Tibial artery (tissue), 4 donors: ENCODE results near the gene MICB.

ENCODE experiments used
- DNase-seq, 2 donors: peaks; one replicate each; pipeline ENCODE4 v3.0.0-alpha.2; 2019
- H3K27ac ChIP-seq, 2 donors: fragments of 200-600 bp; sonication (generic) in 1 of 2; 1 replicate in 1 of 2; 2 replicates in 1 of 2; pipeline ENCODE4 v1.5.1; 2018 to 2019; ENCODE audit warnings: mild to moderate bottlenecking in 1 of 2
- H3K27me3 ChIP-seq, 2 donors: fragments of 200-600 bp; sonication (generic) in 1 of 2; one replicate each; pipeline versions ENCODE4 v1.5.1 to v1.6.0; 2016 to 2019
- H3K36me3 ChIP-seq, 3 donors: fragments of 200-600 bp; sonication (generic) in 2 of 3; one replicate each; pipeline ENCODE4 v1.5.1; 2016 to 2019; ENCODE audit warnings: mild to moderate bottlenecking in 2 of 3
- H3K4me1 ChIP-seq, 4 donors: fragments of 200-600 bp; sonication (generic) in 2 of 4; 1 replicate in 3 of 4; 2 replicates in 1 of 4; pipeline ENCODE4 v1.5.1; 2016 to 2019
- H3K4me3 ChIP-seq, 2 donors: fragments of 200-600 bp; sonication (generic) in 1 of 2; 1 replicate in 1 of 2; 2 replicates in 1 of 2; pipeline ENCODE4 v1.5.1; 2018 to 2019; ENCODE audit warnings: mild to moderate bottlenecking in 2 of 2
- H3K9me3 ChIP-seq, 3 donors: fragments of 200-600 bp; sonication (generic) in 1 of 3; one replicate each; pipeline ENCODE4 v1.5.1; 2016 to 2019
- CTCF ChIP-seq, 2 experiments: fragments of 200-600 bp in 1 of 2; fragments of 450-650 bp in 1 of 2; IDR thresholded peaks; one replicate each; pipeline ENCODE4 v1.5.1; 2017 to 2019; ENCODE audit warnings: antibody characterized with exemption in 2 of 2, mild to moderate bottlenecking in 1 of 2, moderate library complexity in 1 of 2
- intact Hi-C: fragments of 100-400 bp; cut with DNase I; formaldehyde crosslinking; loops from one replicate; pipeline ENCODE4 v1.15.0; 2023; ENCODE audit warnings: low total_unique reads

Gene MICB

DNA sequence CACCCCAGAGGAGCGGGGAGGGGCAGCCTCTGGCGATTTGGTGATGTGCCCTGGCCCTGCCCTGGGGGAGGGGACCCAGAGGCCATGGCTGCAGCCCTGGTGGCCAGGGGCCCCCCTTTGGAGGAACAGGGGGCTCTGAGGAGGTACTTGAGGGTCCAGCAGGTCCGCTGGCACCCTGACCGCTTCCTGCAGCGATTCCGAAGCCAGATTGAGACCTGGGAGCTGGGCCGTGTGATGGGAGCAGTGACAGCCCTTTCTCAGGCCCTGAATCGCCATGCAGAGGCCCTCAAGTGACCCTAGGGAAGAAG, 60.3 kb downstream of the MICB start:
- no peak overlapping the region for H3K27ac ChIP-seq
- peaks cover 17 to 58% (median 27%) of the 10 kb centered on the region in 3 donors for H3K36me3 ChIP-seq
- intact Hi-C loops: no loop called here

DNA sequence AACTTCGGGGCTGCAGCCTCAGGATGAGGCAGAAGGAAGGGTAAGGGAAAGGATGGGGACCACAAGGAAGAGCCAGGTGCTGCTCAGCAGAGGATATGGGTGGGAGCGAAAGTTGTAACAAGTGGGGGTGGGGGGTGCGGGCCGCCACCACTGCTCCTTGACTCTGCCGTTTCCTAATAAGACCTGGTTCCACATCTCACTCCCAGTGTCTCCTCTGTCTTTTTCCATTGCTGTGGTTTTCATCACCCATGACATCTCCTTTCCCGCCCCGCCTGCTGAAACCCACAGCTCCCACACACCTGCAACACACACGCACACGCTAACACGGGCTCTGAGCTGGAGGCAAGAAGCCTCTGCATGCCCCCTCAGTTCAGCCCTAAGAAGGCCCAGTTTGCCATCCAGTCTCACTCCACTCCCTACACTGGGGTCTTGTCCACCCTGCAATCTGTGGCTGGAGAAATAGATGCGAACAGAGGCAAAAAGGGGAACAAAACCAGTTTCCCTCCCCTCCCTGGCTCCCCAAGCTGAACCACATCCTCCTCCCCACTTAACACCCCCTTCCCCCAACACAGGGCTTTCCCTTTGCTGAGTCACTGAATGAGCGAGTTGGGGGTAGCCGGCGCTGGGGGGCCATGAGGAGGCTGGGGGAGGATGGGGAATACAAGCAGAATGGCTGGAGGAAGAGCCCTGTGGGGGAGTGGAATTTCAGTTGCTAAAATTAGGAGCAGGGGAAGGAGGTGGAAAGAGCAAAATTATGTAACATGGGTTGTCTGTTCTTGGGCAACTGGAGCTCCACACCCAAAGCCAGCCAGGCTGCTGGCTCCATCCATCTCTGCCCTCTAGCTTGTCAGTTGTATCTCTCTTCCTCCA, 60.9 kb downstream of the MICB start:
- Histone ChIP-seq H3K4me1 (peaks cover 0 to 28% (median 3%) of the 10 kb centered on the region in 4 donors), H3K27ac (no peak overlapping the region), H3K9me3 (no peaks in the 10 kb centered on the region), H3K4me3 (no peak overlapping the region), H3K27me3 (no peaks in the 10 kb centered on the region), H3K36me3 (peaks cover 17 to 53% (median 27%) of the 10 kb centered on the region in 3 donors)
- peak in 1 of 2 donors; percentile 35 for DNase-seq
- TF ChIP-seq CTCF (IDR thresholded peaks at IDR 0.05): no peak
- intact Hi-C loops: no loop called here

More for the DNA sequence above, 60.3 kb downstream of the MICB start:
- Histone ChIP-seq H3K4me1 (peaks cover 0 to 32% (median 3%) of the 10 kb centered on the region in 4 donors), H3K4me3 (no peak overlapping the region), H3K9me3 (no peaks in the 10 kb centered on the region), H3K27me3 (no peaks in the 10 kb centered on the region)
- TF ChIP-seq CTCF (IDR thresholded peaks at IDR 0.05): no peak
- no peak for DNase-seq

GRCh38 chr6:31559606-31559957, 61.6 kb downstream of the MICB start:
- Histone ChIP-seq H3K36me3 (peaks cover 17 to 49% (median 27%) of the 10 kb centered on the region in 3 donors), H3K9me3 (no peaks in the 10 kb centered on the region), H3K4me1 (peaks cover 0 to 25% (median 3%) of the 10 kb centered on the region in 4 donors), H3K27me3 (peaks cover 0 to 4% of the 10 kb centered on the region in 2 donors), H3K4me3 (no peak overlapping the region), H3K27ac (peak overlapping the region in 1 of 2 donors; percentile 13)
- intact Hi-C loops: no loop called here
- DNase-seq: no peak
- no peak for TF ChIP-seq CTCF (IDR thresholded peaks at IDR 0.05)

GRCh38 chr6:31559958-31560696, 62.2 kb downstream of the MICB start:
- TF ChIP-seq CTCF (IDR thresholded peaks at IDR 0.05): no peak
- no peaks in the 10 kb centered on the region for H3K9me3 ChIP-seq
- H3K27me3 ChIP-seq: peaks cover 0 to 5% of the 10 kb centered on the region in 2 donors
- intact Hi-C loops: no loop called here
- peaks cover 0 to 25% (median 3%) of the 10 kb centered on the region in 4 donors for H3K4me1 ChIP-seq
- H3K27ac ChIP-seq: peak overlapping the region in 1 of 2 donors; percentile 13
- DNase-seq: peak; percentile 54 to 75
- H3K36me3 ChIP-seq: peaks cover 17 to 49% (median 27%) of the 10 kb centered on the region in 3 donors
- H3K4me3 ChIP-seq: no peak overlapping the region

DNA sequence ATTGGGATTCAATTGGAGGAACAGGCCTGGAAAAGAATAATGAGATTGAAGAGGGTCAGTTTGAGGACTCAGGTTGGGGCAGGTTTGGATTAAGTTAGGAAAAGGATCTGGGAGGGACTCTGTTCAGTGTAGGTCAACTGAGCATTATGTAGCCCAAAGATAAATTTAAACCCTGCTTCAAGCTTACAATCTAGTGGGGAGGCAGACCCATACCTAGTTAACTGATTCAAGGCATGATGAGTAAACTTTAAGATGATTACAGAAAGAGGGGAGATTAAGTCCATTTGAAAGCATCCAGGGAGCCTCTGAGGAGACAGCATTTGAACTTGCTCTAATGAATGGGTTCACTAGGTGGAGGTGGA, 62.7 kb downstream of the MICB start:
- Histone ChIP-seq H3K9me3 (no peaks in the 10 kb centered on the region), H3K4me3 (no peak overlapping the region), H3K27ac (no peak overlapping the region), H3K36me3 (peaks cover 17 to 49% (median 27%) of the 10 kb centered on the region in 3 donors), H3K27me3 (peaks cover 0 to 9% of the 10 kb centered on the region in 2 donors), H3K4me1 (peaks cover 0 to 25% (median 3%) of the 10 kb centered on the region in 4 donors)
- DNase-seq: no peak
- no peak for TF ChIP-seq CTCF (IDR thresholded peaks at IDR 0.05)
- intact Hi-C loops: no loop called here
